Natural killer cell treated with Interleukin-12 subunit alpha and Interleukin-12 subunit beta and Interleukin-15 and Interleukin-18, amount 100 ng/mL, for 72 hours (primary cell): ENCODE measurements around the gene CPB2. TPM values are rescaled to one million over a fixed set of nuclear protein-coding genes. Genes with fewer than 3 reads are reported as not detected.

Experiments
- ATAC-seq, 2 donors: fragments of 150-1000 bp; cut with Tn5 transposase in 1 of 2; sonication (Bioruptor Pico), chemical (Tn5 transposase) in 1 of 2; 2 replicates each; pipeline ENCODE4 v1.10.0; 2021
- DNase-seq: peaks from one replicate; pipeline ENCODE4 v3.0.0; 2022; ENCODE audit warnings: low spot score
- H3K27ac Mint-ChIP-seq, 2 donors: 1 replicate in 1 of 2; 2 replicates in 1 of 2; pipeline ENCODE4 v1.8.0; 2022; ENCODE audit warnings: mixed read lengths in 2 of 2, mild to moderate bottlenecking in 1 of 2, moderate library complexity in 1 of 2
- H3K27me3 Mint-ChIP-seq, 2 donors: 1 replicate in 1 of 2; 2 replicates in 1 of 2; pipeline ENCODE4 v1.8.0; 2022; ENCODE audit warnings: mixed read lengths in 2 of 2
- H3K36me3 Mint-ChIP-seq: one replicate; pipeline ENCODE4 v1.8.0; 2022; ENCODE audit warnings: mixed read lengths
- H3K4me1 Mint-ChIP-seq, 2 donors: 1 replicate in 1 of 2; 2 replicates in 1 of 2; pipeline ENCODE4 v1.8.0; 2022; ENCODE audit warnings: low read depth in 2 of 2, mixed read lengths in 2 of 2, mild to moderate bottlenecking in 1 of 2
- H3K4me3 Mint-ChIP-seq: one replicate; pipeline ENCODE4 v1.8.0; 2022; ENCODE audit warnings: mixed read lengths
- H3K9me3 Mint-ChIP-seq: 2 replicates; pipeline ENCODE4 v1.8.0; 2022; ENCODE audit warnings: mixed read lengths
- total RNA-seq, 2 donors: library from RNA; stranded (reverse); gene quantifications; one replicate each; pipeline ENCODE4 v1.2.3, GENCODE V29; 2022

CPB2 gene
- total RNA-seq, 2 donors from 2014 or later = not detected

GRCh38 chr13:46004491-46004890 lies 100.3 kb downstream of the CPB2 start:
- Mint-ChIP-seq H3K36me3 (peaks cover 30% of the 10 kb centered on the region), H3K4me3 (no peak overlapping the region), H3K27ac (no peak overlapping the region)

More at GRCh38 chr13:46004491-46004890, 100.3 kb downstream of the CPB2 start:
- H3K4me1 Mint-ChIP-seq = peaks cover 0 to 3% of the 10 kb centered on the region in 2 donors
- ATAC-seq (no peak), DNase-seq (no peak)
- H3K27me3 Mint-ChIP-seq = no peaks in the 10 kb centered on the region
- H3K9me3 Mint-ChIP-seq = no peaks in the 10 kb centered on the region

Other genes starting within 250 kb of the CPB2 start
- gene ZC3H13, start 52.3 kb downstream of the CPB2 start, total RNA-seq = 10 to 100 TPM; 49.1 to 65.0 TPM
- 1,000 to 10,000 TPM in 1 of 2 donors, 100 to 1,000 TPM in 1; 844 to 1,356 TPM for gene LCP1, start 77.1 kb upstream of the CPB2 start, total RNA-seq
- gene LRRC63, start 106.9 kb upstream of the CPB2 start, total RNA-seq = under 1 TPM; 0.42 to 0.59 TPM